ENCODE results near the gene SMIM14. TPM values are rescaled to one million over a fixed set of nuclear protein-coding genes. Genes with fewer than 3 reads are reported as not detected.
"Not testable (repeated sequence)": the region's sequence is repeated elsewhere in the genome, so short reads cannot be mapped to it uniquely, and the experiment has no call there.

Gene SMIM14
- total and polyA plus RNA-seq, 2 experiments from 2014 or later: 98.6 to 124 TPM

GRCh38 chr4:39655876-39656275, 17.2 kb upstream of the SMIM14 start:
- no peaks in the 10 kb centered on the region for H3K36me3 ChIP-seq (replicated peaks; ENCODE audit: insufficient read depth, low read depth)
- no peak for TF ChIP-seq EZH2 (IDR thresholded peaks at IDR 0.05; ENCODE audit: borderline replicate concordance)
- no peak for TF ChIP-seq CTCF (IDR thresholded peaks at IDR 0.05; ENCODE audit: poor library complexity)
- no peak for TF ChIP-seq EZH2phosphoT487 (IDR thresholded peaks at IDR 0.05; ENCODE audit: low read depth, severe bottlenecking, unreplicated experiment)
- no peaks in the 10 kb centered on the region for H3K9me3 ChIP-seq (ENCODE audit: low read depth)
- no peak overlapping the region for H3K4me2 ChIP-seq
- H3K79me2 ChIP-seq: no peaks in the 10 kb centered on the region
- no peak overlapping the region for H3K4me3 ChIP-seq
- DNase-seq (ENCODE audit: low spot score): no peak
- 89% methylated on average over 3 of the region's 3 CpGs for WGBS (ENCODE audit: low lambda C conversion rate, missing lambda C conversion rate)
- H4K20me1 ChIP-seq (ENCODE audit: insufficient read depth, poor library complexity, severe bottlenecking): no peaks in the 10 kb centered on the region
- no peaks in the 10 kb centered on the region for H3K9me2 ChIP-seq (replicated peaks; ENCODE audit: insufficient read depth)
- no peaks in the 10 kb centered on the region for H3K27me3 ChIP-seq
- H2AFZ ChIP-seq: no peak overlapping the region
- no peak overlapping the region for H3K27ac ChIP-seq
- no peaks in the 10 kb centered on the region for H3K4me1 ChIP-seq (ENCODE audit: insufficient read depth)

GRCh38 chr4:39655211-39655610, 16.5 kb upstream of the SMIM14 start:
- Histone ChIP-seq H3K4me3 (no peak overlapping the region), H3K9me3 (ENCODE audit: low read depth) (no peaks in the 10 kb centered on the region), H3K4me2 (no peak overlapping the region), H3K4me1 (ENCODE audit: insufficient read depth) (no peaks in the 10 kb centered on the region), H3K9me2 (replicated peaks; ENCODE audit: insufficient read depth) (no peaks in the 10 kb centered on the region), H3K27me3 (no peaks in the 10 kb centered on the region), H2AFZ (no peak overlapping the region), H3K79me2 (no peaks in the 10 kb centered on the region), H3K36me3 (replicated peaks; ENCODE audit: insufficient read depth, low read depth) (no peaks in the 10 kb centered on the region), H4K20me1 (ENCODE audit: insufficient read depth, poor library complexity, severe bottlenecking) (no peaks in the 10 kb centered on the region), H3K27ac (no peak overlapping the region)
- no peak for DNase-seq (ENCODE audit: low spot score)
- TF ChIP-seq EZH2phosphoT487 (IDR thresholded peaks at IDR 0.05; ENCODE audit: low read depth, severe bottlenecking, unreplicated experiment) (no peak), CTCF (IDR thresholded peaks at IDR 0.05; ENCODE audit: poor library complexity) (no peak)

DNA sequence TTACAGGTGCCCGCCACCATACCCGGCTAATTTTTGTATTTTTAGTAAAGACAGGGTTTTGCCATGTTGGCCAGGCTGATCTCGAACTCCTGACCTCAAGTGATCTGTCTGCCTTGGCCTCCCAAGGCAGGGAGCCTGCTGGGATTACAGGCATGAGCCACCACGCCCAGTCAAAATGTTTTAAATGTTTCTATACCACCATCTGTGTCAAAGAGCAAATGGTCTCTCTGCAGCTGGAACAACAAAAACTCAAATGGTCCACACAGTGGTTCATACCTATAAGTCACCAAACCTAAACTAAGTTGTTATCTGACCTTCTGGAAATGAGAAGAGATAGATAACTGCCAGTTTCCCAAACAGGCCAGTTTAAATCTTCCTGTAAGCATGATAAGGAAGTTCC, 12.9 kb upstream of the SMIM14 start:
- 97% methylated on average over 4 of the region's 4 CpGs for WGBS (ENCODE audit: low lambda C conversion rate, missing lambda C conversion rate)
- DNase-seq (ENCODE audit: low spot score); H4K20me1 ChIP-seq (ENCODE audit: insufficient read depth, poor library complexity, severe bottlenecking); H3K9me2 ChIP-seq (replicated peaks; ENCODE audit: insufficient read depth); H3K27ac ChIP-seq; H3K9me3 ChIP-seq (ENCODE audit: low read depth); H3K27me3 ChIP-seq; H3K79me2 ChIP-seq; H3K4me1 ChIP-seq (ENCODE audit: insufficient read depth); H3K4me3 ChIP-seq; H3K36me3 ChIP-seq (replicated peaks; ENCODE audit: insufficient read depth, low read depth); H2AFZ ChIP-seq; H3K4me2 ChIP-seq: not testable (repeated sequence)

GRCh38 chr4:39649639-39650265, 11.1 kb upstream of the SMIM14 start:
- H3K9me3 ChIP-seq (ENCODE audit: low read depth): no peaks in the 10 kb centered on the region
- no peak overlapping the region for H2AFZ ChIP-seq
- H3K4me3 ChIP-seq: no peak overlapping the region
- no peaks in the 10 kb centered on the region for H3K9me2 ChIP-seq (replicated peaks; ENCODE audit: insufficient read depth)
- no peak for TF ChIP-seq EZH2phosphoT487 (IDR thresholded peaks at IDR 0.05; ENCODE audit: low read depth, severe bottlenecking, unreplicated experiment)
- TF ChIP-seq EZH2 (IDR thresholded peaks at IDR 0.05; ENCODE audit: borderline replicate concordance): no peak
- no peak for TF ChIP-seq CTCF (IDR thresholded peaks at IDR 0.05; ENCODE audit: poor library complexity)
- H3K4me1 ChIP-seq (ENCODE audit: insufficient read depth): no peaks in the 10 kb centered on the region
- DNase-seq (ENCODE audit: low spot score): no peak
- no peaks in the 10 kb centered on the region for H3K79me2 ChIP-seq
- H3K4me2 ChIP-seq: no peak overlapping the region
- 83% methylated on average over 2 of the region's 2 CpGs for WGBS (ENCODE audit: low lambda C conversion rate, missing lambda C conversion rate)
- H3K27me3 ChIP-seq: no peaks in the 10 kb centered on the region
- H3K36me3 ChIP-seq (replicated peaks; ENCODE audit: insufficient read depth, low read depth): no peaks in the 10 kb centered on the region
- no peaks in the 10 kb centered on the region for H4K20me1 ChIP-seq (ENCODE audit: insufficient read depth, poor library complexity, severe bottlenecking)
- H3K27ac ChIP-seq: no peak overlapping the region

Data from hepatocyte (in vitro differentiated cells).